ENCODE results near the gene S100B.
A peak's percentile ranks its signal among the peaks of the same experiment; 100 is the strongest.

The S100B gene

DNA sequence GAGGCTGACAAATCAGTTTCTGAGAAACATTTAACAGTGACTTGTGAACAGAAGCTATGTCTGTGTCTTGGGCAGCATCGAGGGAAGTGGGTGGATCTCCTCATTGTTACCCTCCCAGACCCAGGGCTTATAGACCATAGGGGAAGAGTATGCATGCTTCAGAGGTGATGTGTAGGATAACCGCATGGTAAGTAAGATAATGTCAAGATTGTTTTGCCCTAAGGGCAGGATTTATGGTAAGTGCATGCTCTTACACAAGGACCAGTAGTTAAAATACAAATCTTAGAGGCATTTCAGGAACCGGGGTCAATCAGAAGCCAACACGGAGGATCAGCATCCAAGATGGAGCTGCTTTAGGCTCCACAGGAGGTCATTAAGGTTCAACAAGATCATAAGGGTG, 22.8 kb upstream of the S100B start:
- DNase-seq (ENCODE audit: low spot score): no peak

DNA sequence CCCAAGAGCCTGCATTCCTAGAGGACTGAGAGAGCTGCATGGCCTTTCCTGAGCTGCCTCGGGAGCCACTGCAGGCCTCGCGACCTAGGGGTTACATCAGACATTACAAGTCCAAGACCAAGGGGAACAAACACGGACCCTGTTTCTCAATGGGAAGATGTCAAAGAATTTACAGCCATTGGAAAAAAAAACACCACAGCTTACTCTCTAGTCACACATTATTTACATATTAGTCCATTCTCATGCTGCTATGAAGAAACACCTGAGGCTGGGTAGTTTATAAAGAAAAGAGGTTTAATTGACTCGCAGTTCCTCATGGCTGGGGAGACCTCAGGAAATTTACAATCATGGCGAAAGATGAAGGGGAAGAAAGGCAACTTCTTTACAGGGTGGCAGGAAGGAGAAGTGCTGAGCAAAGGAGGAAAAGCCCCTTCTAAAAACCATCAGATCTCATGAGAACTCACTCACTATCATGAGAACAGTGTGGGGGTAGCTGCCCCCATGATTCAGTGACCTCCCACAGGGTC, 22.2 kb upstream of the S100B start:
- DNase-seq (ENCODE audit: low spot score): no peak

DNA sequence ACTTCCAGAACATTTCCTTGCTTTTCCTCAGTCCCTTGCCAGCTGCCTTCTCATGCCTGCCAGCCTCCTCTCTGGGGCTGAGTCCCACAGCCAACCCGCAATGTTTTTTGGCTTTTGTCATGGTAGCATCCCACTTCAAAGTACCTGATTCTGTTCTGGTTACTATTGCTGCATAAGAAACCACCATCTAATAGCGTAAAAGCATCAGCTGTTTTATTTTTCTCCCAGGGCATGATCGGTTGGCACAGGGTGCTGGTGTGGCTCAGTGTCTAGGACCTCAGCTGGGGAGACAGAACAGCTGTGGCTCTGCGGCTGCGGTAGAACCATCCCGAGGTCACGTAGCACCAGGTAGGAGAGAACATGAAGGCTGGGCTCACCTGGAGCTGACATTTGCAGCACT, 21.7 kb upstream of the S100B start:
- peak; percentile 23 for DNase-seq (ENCODE audit: low spot score)

DNA sequence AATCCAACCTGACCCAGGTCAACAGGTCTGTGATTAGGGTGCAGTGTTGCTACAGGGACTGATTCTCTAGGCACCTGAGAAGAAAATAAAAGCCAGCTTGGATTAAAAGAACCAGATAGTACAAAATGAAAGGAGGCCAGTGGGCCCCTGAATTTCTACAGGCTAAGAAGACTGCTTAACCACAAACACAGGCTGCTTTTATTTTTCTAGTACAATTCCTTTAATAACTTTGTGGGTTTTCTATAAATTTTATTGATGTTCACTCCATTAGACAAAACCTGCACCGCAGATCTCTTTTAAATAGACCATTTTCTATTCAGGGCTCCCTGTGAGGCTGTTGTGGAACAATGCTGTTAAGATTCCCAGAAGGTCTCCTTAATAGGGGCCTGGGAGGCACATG, 20.9 kb upstream of the S100B start:
- no peak for DNase-seq (ENCODE audit: low spot score)

DNA sequence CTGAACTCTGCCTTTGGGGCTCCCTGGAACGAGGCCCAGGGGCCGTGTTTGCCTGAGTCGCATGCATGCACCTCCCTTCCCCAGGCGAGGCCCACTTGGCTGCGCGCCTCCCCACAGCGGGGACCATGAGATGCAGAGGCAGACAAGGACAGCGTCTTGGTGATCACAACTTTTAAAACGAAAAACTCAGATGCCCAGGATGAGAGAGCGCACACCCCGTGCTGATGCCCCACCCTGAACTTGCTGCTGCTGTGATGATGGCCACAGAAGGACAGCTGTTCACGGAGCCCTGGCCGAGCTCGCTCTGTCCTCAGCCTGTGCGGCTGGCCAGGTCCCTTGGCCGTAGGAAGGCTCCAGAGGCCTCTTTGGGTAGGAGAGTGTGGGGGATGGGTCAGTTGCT, 19.2 kb upstream of the S100B start:
- no peak for DNase-seq (ENCODE audit: low spot score)

DNA sequence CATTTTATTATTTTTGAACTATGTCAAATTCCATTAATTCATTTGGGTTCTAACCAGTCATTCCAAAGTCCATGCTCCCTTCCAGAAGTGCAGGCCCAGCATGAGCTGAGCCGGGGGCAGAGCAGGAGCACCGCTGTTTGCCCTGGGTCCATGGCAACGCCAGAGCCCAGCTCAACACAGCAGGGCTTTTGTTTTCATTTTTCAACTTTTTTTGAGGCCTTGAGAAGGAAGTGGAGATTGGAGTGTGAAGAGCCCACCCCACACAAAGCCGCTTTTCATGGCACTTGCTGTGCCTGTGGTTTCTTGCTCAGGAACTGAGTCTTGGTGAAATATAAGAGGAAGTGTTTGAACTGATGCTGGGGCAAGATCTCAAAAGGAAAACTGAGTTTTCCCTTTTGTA, 17.3 kb upstream of the S100B start:
- DNase-seq (ENCODE audit: low spot score): peak; percentile 61

DNA sequence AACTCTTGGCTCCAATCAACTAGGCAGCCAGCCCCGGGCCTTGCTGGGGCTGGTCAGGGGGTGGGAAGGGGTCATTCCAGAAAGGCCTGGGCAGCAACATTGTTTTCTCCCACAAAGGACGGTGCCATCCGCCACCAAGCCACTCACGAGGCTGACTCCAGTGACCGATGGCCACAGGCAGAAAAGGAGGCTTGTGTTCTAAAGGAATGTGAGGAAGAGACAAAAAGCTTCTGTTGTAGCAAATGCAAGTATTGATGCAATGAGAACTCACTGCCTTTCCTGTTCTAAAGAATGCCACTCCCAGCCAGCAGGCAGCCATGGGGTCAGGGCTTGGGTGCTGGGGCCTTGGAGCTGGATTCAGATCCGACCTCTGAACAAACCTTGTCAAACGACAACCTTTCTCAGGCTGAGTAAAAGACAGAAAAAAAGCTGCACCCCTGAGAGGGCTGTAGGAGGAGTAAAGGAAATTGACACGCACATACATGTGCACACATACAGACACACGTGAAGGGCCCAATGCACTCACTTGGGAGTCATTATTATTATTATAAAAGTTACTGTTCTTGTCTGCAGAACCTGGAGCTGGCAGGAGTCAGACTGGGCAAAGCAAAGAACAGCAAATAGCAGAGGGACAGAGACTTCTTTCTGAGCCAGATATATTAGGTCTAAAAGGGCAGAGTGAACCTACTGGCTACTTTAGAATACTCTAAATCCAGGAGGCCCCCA, 16.7 kb upstream of the S100B start:
- DNase-seq (ENCODE audit: low spot score): no peak

DNA sequence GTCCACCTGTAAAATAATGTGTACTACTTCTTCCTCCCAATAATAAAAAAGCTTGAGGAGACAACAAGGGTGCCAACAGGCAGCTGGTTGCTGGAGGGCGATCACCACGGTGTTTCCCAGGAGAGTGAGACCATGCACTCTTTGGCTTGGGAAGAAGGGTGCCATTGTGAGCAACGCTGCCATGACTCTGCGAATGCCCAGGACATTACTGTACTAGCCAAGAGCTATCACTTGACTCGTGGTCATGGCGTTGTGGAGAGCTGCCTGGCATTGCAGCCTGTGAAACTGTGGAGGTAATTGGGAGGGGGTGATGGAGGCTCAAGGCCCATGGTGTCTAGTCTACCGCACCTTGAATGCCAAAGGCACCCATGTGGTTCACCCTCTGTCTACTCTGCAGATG, 16.0 kb upstream of the S100B start:
- no peak for DNase-seq (ENCODE audit: low spot score)

DNA sequence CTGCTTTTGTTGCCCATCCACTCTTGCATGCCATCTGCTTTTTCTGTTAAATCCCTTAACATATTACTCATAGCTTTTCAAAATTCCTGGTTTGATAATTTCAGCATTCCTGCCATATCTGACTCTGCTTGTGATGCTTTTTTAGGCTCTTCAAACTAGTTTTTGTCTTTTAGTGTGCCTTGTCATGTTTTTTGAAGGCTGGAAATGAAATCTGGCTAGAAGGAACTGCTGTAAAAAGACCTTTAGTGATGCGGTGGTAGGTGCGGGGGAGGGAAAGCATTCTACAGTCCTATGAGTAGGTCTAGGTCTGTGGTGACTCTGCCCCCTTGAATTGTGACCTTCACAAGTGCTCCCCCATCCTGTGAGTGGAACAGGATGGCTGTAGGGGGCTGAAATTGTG, 15.0 kb upstream of the S100B start:
- DNase-seq (ENCODE audit: low spot score): no peak

DNA sequence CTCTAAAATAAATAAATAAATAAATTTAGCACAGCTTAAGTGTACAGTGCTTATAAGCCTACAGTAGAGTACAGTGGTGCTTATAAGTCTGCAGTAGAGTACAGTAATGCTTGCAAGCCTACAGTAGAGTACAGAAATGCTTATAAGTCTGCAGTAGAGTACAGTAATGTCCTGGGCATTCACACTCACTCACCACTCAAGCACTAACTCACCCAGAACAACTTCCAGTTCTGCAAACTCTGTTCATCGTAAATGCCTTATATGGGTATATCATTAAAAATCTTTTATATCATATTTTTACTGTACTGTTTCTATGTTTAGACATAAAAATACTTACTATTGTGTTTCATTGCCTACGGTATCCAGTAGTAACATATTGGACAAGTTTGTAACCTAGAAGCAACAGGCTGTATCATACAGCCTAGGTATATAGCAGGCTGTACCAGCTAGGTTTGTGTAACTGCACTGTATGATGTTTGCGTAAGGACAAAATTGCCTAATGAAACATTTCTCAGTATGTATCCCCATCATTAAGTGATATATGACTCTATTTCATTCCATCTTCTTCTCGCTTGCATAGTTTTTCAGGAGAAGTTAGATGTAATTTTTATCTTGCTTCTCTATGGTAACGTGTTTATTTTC, 14.0 kb upstream of the S100B start:
- DNase-seq (ENCODE audit: low spot score): no peak

DNA sequence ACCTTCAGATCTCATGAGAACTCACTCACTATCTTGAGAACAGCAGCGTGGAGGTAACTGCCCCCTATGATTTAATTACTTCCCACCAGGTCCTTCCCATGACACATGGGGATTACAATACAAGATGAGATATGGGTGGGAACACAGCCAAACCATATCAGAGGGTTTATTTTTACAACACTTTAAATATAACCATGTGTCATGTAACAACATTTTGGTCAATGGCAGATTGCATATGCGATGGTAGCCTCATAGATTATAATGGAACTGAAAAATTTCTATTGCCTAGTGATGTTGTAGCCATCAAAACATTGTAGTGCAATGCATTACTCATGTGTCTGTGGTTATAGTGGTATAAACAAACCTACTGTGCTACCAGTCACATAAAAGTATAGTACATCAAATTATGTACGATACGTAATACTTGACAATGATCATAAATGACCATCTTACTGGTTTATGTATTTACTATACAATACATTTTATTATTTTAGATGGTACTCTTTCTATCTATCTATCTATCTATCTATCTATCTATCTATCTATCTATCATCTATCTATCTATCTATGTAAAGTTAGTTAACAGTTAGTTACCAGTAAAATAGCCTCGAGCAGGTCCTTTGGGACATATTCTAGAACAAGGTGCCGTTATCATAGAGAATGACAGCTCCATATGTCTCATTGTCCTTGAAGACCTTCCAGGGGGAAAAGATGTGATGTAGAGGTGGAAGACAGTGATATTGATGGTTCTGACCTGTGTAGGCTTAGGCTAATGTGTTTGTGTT, 12.6 kb upstream of the S100B start:
- DNase-seq (ENCODE audit: low spot score): no peak

DNA sequence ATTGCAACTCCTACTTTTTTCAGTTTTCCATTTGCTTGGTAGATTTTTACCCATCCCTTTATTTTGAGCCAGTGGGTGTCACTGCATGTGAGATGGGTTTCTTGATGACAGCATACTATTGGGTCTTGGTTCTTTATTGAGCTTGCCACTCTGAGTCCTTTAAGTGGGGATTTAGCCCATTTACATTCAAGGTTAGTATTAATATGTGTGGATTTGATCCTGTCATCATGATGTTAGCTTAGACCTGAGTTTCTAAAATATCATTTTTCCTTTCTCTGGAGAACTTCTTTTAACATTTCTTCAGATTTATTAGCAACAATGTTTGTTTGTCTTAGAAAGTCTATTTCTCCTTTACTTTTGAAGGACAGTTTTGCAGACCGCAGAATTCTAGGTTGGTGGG, 11.8 kb upstream of the S100B start:
- DNase-seq (ENCODE audit: low spot score): no peak

DNA sequence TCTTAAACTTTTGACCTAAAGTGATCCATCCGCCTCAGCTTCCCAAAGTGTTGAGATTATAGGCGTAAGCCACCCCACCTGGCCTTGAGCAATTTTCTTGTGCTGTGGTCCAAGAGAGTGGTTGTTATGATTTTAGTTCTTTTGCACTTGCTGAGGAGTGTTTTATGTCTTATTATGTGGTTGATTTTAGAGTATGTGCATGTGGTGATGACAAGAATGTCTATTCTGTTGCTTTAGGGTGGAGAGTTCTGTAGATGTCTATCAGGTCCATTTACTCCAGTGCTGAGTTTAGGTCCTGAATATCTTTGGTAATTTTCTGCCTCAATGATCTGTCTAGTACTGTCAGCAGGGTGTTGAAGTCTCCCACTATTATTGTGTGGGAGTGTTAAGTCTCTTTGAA, 11.2 kb upstream of the S100B start:
- DNase-seq (ENCODE audit: low spot score): no peak

DNA sequence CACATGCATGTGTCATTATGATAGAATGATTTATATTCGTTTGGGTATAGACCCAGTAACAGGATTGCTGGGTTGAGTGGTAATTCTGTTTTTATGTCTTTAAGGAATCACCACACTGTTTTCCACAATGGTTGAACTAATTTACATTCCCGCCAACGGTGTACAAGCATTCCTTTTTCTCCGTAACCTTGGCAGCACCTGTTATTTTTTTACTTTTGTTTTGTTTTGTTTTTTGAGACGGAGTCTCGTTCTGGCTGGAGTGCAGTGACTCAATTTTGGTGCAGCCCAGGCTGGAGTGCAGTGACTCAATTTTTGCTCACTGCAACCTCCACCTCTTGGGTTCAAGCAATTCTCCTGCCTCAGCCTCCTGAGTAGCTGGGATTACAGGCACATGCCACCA, 8.5 kb upstream of the S100B start:
- no peak for DNase-seq (ENCODE audit: low spot score)

DNA sequence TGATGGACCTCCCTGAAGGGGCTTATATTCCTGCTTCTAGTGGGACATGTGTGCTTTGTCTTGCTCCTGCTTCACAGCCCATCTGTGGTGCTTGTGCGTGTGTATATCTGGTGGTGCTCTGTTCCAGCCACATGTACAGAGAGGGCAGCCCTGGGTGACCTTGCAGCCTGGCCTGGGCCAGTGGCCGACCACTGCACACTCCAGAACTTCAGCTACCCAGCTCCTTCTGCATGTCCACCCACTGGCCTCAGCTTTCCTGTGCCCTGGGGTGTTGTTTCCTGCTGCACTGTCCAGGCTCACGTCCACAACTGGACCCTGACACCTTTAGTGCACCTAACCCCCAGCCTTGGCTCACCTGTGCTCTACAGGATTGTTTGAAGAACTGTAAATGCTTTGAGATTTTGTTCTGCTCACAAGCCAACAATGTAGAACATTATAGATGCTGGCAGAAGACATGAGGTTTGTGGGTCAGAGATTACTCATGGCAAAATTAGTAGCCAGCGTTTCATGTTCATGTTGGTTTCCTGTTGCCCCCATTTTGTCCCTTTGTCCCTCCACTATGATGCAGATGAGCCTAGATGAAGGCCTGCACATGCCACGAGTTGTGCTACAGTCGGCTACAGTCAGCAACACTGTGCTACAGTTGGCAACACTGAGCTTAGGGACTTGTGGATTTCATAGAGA, 5.3 kb upstream of the S100B start:
- no peak for DNase-seq (ENCODE audit: low spot score)

DNA sequence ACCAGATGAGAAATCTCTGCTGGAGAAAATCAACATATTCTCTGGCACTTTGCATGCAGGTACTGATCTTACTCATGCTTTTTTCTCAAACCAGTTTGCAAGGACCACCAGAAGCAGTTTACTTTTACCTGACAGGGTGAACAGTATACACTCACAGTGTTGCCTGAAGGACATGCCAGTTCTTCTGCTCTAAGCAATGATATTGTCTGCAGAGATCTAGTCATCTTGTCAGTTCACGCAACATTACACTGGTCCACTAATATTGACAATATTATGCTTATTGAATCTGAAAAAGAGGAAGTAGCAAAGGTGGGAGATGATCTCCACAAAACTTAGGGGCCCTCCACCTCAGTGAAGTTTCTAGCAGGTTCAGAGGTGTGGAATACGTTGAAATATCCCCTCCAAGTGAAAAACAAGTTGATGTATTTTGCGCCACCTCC, 3.8 kb upstream of the S100B start:
- no peak for DNase-seq (ENCODE audit: low spot score)

DNA sequence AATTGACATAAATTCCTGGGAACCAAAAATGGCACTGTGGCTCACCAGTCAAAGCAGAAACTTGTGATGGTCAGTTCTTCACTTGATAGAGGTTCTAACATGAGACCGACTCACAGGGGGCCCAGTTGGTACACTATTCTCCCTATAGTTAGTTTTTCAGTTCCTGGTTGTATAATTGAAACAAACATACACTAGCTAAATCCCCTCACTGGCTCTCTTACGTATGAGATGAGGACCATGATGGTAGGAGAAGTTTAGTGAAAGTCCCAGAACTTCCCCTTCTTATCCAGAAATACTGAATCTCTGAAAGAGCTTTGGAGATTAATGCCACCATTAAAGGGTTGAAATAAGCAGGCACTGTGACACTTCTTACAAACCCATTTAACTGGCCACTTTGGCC, 2.8 kb upstream of the S100B start:
- DNase-seq (ENCODE audit: low spot score): no peak

DNA sequence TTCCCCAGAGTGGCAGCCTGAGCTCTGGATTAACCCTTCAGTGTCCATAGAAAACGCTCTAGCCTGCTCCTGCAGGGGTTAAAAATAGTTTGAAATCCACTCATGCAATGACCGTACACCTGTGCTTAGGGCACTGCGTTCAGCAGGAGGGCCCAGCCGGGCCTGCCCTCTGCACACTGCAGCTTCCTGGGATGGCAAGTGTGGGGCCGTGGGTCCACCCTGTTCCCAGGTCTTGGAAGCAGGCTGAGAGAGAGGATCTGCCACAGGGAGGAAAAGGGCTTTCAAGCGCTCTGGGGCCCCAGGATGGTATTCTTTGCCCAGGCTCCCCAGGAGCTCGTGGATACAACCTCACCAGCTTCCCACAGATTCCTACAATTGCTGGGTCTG, 1.5 kb upstream of the S100B start:
- DNase-seq (ENCODE audit: low spot score): no peak

DNA sequence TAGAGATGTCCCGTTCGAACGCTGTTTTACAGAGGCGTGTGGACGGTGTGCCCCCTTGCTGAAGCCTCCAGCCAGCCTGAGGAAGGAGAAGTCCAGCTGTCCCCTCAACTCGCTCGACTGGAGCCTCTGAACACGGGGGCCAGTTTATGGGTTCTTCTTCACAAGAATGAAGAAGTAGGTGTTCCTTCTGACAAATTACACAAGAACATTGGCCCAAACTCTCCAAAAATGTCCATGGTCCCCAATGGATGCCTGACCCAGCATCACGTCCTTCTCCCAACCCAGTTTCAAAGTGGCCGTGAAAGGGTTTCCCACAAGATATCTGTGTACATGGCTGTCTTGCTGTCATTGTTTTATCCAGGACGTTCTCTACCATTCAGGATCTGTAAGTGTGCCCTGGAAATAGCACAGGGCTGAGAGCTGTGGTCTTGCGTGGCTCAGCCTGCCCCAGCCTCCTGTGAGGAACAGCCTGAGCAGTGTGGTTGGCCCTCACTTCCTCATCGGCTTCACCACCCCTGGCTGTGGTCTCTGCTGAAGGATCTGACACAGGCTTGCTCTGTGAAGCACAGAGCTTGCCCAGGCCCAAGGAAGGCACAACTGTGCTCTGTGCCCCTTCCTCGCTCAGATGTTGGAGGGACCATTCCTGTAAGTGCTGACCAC, 1.0 kb upstream of the S100B start:
- DNase-seq (ENCODE audit: low spot score): peak; percentile 66

DNA sequence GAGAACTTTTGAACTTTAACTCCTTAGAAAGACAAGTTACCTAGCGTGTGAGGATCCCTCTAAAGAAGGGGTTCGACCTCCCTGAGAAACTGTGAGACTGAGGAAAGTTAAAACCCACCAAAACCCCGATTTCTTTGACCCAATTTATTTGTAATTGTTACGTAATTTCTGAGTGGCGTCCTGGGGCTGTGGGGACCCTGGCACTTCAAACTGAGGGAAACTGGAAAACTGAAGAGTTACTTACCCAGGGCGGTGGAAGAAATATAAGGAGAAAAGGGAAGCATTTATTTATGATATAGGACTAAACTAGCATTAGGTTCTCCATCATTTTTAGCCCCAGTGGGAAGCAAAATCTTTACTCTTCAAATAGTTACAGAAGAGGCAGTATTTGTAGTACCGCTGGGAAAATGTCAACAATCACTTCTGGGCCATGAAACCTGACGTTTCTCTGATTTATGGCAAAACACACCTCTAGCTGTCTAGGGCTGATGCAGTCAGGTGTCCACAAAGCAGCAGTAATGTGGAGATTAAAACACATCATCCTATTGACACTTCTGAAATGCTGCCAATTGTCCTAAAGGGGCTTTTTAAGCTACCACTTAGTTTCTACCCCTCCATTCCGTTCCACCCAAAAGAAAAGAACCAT, 430 bp downstream of the S100B start:
- no peak for DNase-seq (ENCODE audit: low spot score)

DNA sequence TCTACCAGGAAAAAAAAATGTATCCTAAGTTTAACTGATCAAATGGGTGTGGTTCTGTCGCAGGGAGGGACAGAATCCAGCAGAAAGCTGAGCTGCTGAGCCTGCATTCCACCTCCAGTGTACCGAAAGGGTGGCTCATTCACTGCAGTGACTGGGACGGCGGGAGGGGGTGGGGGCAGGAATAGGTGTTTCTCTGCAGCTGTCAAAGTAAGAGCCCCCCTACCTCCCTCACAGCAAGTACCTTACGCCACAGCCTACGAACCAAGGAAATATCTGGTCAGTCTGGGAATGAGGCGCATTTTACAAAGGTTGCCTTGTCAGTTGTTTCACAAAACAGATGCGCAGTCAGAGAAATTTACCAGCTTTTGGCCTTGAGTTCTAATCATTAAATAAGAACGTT, 1.7 kb downstream of the S100B start:
- no peak for DNase-seq (ENCODE audit: low spot score)

Measured in CD4-positive, alpha-beta T cell treated with Interleukin-6 at 100 ng/mL for 8 hours (primary cell).